ENCODE data around the gene SIGMAR1. TPM values are rescaled to one million over a fixed set of nuclear protein-coding genes. Genes with fewer than 3 reads are reported as not detected.

The SIGMAR1 gene
- polyA plus RNA-seq, 1 donor from 2014 or later = 52.5 TPM

DNA sequence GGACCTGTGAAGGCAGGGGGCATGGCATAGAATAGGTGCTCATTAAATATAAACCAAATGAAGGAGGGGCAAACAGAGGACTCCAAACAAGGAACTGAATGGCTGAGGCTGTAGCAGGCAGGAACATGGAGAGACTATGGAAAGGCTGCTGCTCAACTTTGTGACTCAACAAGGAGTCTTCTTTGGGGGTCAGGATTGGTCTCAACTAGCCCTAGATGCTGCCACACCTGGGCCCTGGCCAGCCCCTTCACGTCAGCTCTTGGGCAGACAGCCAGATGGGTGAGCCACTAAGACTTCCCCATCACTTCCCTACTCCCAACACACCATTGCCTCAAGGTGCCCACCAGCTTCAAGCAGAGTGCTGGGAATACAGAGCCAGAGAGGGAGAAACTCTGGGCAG is 36.7 kb downstream of the SIGMAR1 start:
- no peaks in the 10 kb centered on the region for H3K36me3 ChIP-seq (ENCODE audit: insufficient read depth, low read length)
- H3K4me2 ChIP-seq (ENCODE audit: low read length) = no peak overlapping the region

DNA sequence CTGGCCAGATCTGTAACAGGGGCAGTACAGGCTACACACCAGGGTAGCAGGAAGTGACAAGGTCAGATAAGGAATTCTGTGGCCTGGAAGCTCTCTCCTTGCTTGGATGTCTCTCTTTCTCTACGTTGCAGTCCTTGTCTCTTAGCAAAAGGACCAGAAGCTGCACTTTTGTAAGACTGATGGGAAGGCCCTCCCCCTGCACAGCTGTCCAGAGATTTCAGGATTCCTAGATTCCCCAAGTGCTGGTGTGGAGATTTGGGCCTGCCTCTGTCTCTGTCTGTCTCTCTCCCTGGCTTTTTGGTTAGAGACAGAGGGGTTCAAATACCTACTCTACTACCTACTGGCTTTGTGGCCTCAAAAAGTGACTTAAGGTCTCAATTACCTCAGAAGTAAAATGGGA is 38.0 kb downstream of the SIGMAR1 start:
- no peak for TF ChIP-seq TAF1 (IDR thresholded peaks at IDR 0.05; ENCODE audit: low read depth)
- no peak for TF ChIP-seq POLR2AphosphoS5 (IDR thresholded peaks at IDR 0.05)
- TF ChIP-seq, protein P1, sequence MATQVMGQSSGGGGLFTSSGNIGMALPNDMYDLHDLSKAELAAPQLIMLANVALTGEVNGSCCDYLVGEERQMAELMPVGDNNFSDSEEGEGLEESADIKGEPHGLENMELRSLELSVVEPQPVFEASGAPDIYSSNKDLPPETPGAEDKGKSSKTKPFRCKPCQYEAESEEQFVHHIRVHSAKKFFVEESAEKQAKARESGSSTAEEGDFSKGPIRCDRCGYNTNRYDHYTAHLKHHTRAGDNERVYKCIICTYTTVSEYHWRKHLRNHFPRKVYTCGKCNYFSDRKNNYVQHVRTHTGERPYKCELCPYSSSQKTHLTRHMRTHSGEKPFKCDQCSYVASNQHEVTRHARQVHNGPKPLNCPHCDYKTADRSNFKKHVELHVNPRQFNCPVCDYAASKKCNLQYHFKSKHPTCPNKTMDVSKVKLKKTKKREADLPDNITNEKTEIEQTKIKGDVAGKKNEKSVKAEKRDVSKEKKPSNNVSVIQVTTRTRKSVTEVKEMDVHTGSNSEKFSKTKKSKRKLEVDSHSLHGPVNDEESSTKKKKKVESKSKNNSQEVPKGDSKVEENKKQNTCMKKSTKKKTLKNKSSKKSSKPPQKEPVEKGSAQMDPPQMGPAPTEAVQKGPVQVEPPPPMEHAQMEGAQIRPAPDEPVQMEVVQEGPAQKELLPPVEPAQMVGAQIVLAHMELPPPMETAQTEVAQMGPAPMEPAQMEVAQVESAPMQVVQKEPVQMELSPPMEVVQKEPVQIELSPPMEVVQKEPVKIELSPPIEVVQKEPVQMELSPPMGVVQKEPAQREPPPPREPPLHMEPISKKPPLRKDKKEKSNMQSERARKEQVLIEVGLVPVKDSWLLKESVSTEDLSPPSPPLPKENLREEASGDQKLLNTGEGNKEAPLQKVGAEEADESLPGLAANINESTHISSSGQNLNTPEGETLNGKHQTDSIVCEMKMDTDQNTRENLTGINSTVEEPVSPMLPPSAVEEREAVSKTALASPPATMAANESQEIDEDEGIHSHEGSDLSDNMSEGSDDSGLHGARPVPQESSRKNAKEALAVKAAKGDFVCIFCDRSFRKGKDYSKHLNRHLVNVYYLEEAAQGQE (IDR thresholded peaks at IDR 0.05; ENCODE audit: borderline replicate concordance) = no peak
- no peaks in the 10 kb centered on the region for H3K9me2 ChIP-seq (ENCODE audit: insufficient read depth, low read length)
- H3K9me3 ChIP-seq (ENCODE audit: low read length) = no peaks in the 10 kb centered on the region
- H3K79me2 ChIP-seq (replicated peaks; ENCODE audit: insufficient read depth, low read length) = no peaks in the 10 kb centered on the region
- no peak overlapping the region for H3K9ac ChIP-seq (ENCODE audit: low read length)
- H3K4me2 ChIP-seq (ENCODE audit: low read length) = no peak overlapping the region
- no peak overlapping the region for H3K27ac ChIP-seq (ENCODE audit: low read length)
- H2AFZ ChIP-seq (ENCODE audit: low read depth, low read length) = no peak overlapping the region
- no peaks in the 10 kb centered on the region for H3F3A ChIP-seq (ENCODE audit: insufficient read depth, low read length, poor library complexity, severe bottlenecking)
- no peaks in the 10 kb centered on the region for H3K27me3 ChIP-seq (ENCODE audit: insufficient read depth, low read depth, low read length)
- H4K20me1 ChIP-seq (ENCODE audit: insufficient read depth) = no peaks in the 10 kb centered on the region
- no peak overlapping the region for H3K4me3 ChIP-seq (ENCODE audit: low read length)
- H3K36me3 ChIP-seq (ENCODE audit: insufficient read depth, low read length) = no peaks in the 10 kb centered on the region

More for the DNA sequence above, 36.7 kb downstream of the SIGMAR1 start:
- no peaks in the 10 kb centered on the region for H3K9me2 ChIP-seq (ENCODE audit: insufficient read depth, low read length)
- TF ChIP-seq RAD21 (conservative IDR thresholded peaks at IDR 0.05) (no peak), SMC3 (conservative IDR thresholded peaks at IDR 0.05; ENCODE audit: poor library complexity) (no peak), EZH2 (IDR thresholded peaks at IDR 0.05; ENCODE audit: borderline replicate concordance, insufficient read depth, low read length, poor library complexity, severe bottlenecking) (no peak), POLR2AphosphoS5 (IDR thresholded peaks at IDR 0.05) (no peak), MXI1 (conservative IDR thresholded peaks at IDR 0.05; ENCODE audit: poor library complexity, severe bottlenecking) (no peak), TAF1 (IDR thresholded peaks at IDR 0.05; ENCODE audit: low read depth) (no peak), EP300 (conservative IDR thresholded peaks at IDR 0.05; ENCODE audit: poor library complexity, severe bottlenecking) (no peak)
- TF ChIP-seq, protein P1 (IDR thresholded peaks at IDR 0.05; ENCODE audit: borderline replicate concordance) = no peak
- TF ChIP-seq, protein P2, sequence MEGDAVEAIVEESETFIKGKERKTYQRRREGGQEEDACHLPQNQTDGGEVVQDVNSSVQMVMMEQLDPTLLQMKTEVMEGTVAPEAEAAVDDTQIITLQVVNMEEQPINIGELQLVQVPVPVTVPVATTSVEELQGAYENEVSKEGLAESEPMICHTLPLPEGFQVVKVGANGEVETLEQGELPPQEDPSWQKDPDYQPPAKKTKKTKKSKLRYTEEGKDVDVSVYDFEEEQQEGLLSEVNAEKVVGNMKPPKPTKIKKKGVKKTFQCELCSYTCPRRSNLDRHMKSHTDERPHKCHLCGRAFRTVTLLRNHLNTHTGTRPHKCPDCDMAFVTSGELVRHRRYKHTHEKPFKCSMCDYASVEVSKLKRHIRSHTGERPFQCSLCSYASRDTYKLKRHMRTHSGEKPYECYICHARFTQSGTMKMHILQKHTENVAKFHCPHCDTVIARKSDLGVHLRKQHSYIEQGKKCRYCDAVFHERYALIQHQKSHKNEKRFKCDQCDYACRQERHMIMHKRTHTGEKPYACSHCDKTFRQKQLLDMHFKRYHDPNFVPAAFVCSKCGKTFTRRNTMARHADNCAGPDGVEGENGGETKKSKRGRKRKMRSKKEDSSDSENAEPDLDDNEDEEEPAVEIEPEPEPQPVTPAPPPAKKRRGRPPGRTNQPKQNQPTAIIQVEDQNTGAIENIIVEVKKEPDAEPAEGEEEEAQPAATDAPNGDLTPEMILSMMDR (IDR thresholded peaks at IDR 0.05; ENCODE audit: poor library complexity, severe bottlenecking) = no peak
- no peaks in the 10 kb centered on the region for H3K9me3 ChIP-seq (ENCODE audit: low read length)
- no peaks in the 10 kb centered on the region for H3K27me3 ChIP-seq (ENCODE audit: insufficient read depth, low read depth, low read length)
- H4K20me1 ChIP-seq (ENCODE audit: insufficient read depth) = no peaks in the 10 kb centered on the region
- no peak overlapping the region for H3K27ac ChIP-seq (ENCODE audit: low read length)
- H3K4me3 ChIP-seq (ENCODE audit: low read length) = no peak overlapping the region
- no peak overlapping the region for H3K9ac ChIP-seq (ENCODE audit: low read length)
- H3K79me2 ChIP-seq (replicated peaks; ENCODE audit: insufficient read depth, low read length) = no peaks in the 10 kb centered on the region
- H3F3A ChIP-seq (ENCODE audit: insufficient read depth, low read length, poor library complexity, severe bottlenecking) = no peaks in the 10 kb centered on the region
- H2AFZ ChIP-seq (ENCODE audit: low read depth, low read length) = no peak overlapping the region
